Keratinocyte (primary cell): ENCODE data around the gene TOX2.

Experiments
- CTCF ChIP-seq, 3 experiments: IDR thresholded peaks in 1 of 3; conservative IDR thresholded peaks in 1 of 3; optimal IDR thresholded peaks in 1 of 3; 2 replicates in 2 of 3; 3 replicates in 1 of 3; pipeline versions ENCODE3 to v1.5.1; 2011; ENCODE audit warnings: low read length in 3 of 3, mild to moderate bottlenecking in 3 of 3, moderate library complexity in 2 of 3, control low read depth in 1 of 3, inconsistent platforms in 1 of 3; ENCODE audit not compliant: insufficient read depth in 2 of 3; ENCODE audit errors: extremely low read depth in 1 of 3
- EZH2 ChIP-seq: IDR thresholded peaks from one replicate; pipeline ENCODE4 v1.6.1; 2012; ENCODE audit warnings: inconsistent platforms, mild to moderate bottlenecking, low read length, moderate library complexity

- peak; percentile 25 to 74 (median 48) for TF ChIP-seq CTCF (optimal IDR thresholded peaks at IDR 0.05 in 1 of 3, IDR thresholded peaks at IDR 0.05 in 1 of 3, conservative IDR thresholded peaks at IDR 0.05 in 1 of 3; ENCODE audit: extremely low read depth in 1 of 3, insufficient read depth in 2 of 3, low read length in 3 of 3)
- no peak for TF ChIP-seq EZH2
Observed at GRCh38 chr20:43911066-43911465, 3.6 kb upstream of the TOX2 start.
